ENCODE measurements around the gene TLCD4. TPM values are rescaled to one million over a fixed set of nuclear protein-coding genes. Genes with fewer than 3 reads are reported as not detected.

Gene TLCD4
- total and polyA plus RNA-seq, 2 donors (not counting 1 experiment from before 2014, with no cell fraction given): 0.55 to 1.3 TPM

- H3K9me3 ChIP-seq (ENCODE audit: control extremely low read depth in 1 of 3, control insufficient read depth in 2 of 3, insufficient read depth in 1 of 3, low read length in 2 of 3): no peaks in the 10 kb centered on the region
- H3K27me3 ChIP-seq (replicated peaks in 1 of 4; ENCODE audit: control extremely low read depth in 1 of 4, control insufficient read depth in 3 of 4, insufficient read depth in 4 of 4, low read length in 3 of 4): peaks cover 0 to 18% (median 9%) of the 10 kb centered on the region in 4 experiments
- no peak overlapping the region for H3K27ac Mint-ChIP-seq
- no CpG with 5 or more reads among the region's 2 CpGs for WGBS (ENCODE audit: insufficient coverage)
- H3K9me3 Mint-ChIP-seq (ENCODE audit: insufficient read depth): no peaks in the 10 kb centered on the region
- intact Hi-C loops (cut with micrococcal nuclease): no loop called here
- no peaks in the 10 kb centered on the region for H3K4me1 Mint-ChIP-seq
- H3K9ac ChIP-seq (ENCODE audit: low read length): no peak overlapping the region
- no peak overlapping the region for H2AFZ ChIP-seq (ENCODE audit: insufficient read depth, low read depth, low read length, poor library complexity, severe bottlenecking)
- no peaks in the 10 kb centered on the region for H4K20me1 ChIP-seq (ENCODE audit: control insufficient read depth, insufficient read depth, low read length, poor library complexity, severe bottlenecking)
- H3K4me1 ChIP-seq (ENCODE audit: control insufficient read depth in 2 of 2, insufficient read depth in 2 of 2, low read length in 2 of 2): no peaks in the 10 kb centered on the region
- H3K36me3 ChIP-seq (replicated peaks in 1 of 2; ENCODE audit: control extremely low read depth in 1 of 2, control insufficient read depth in 1 of 2, extremely low read depth in 1 of 2, insufficient read depth in 2 of 2, low read length in 1 of 2): no peaks in the 10 kb centered on the region
- DNase-seq (no peak), ATAC-seq (ENCODE audit: low read depth) (no peak)
- H3K27me3 Mint-ChIP-seq: peaks cover 34% of the 10 kb centered on the region
- H3K4me2 ChIP-seq (replicated peaks; ENCODE audit: low read depth, low read length, poor library complexity, severe bottlenecking): no peak overlapping the region
- no peak overlapping the region for H3K27ac ChIP-seq (ENCODE audit: low read length in 2 of 2)
- CTCF ChIA-PET: interaction anchor here (0.9 kb wide), 1 partner anchor 8 kb away, joined by 3 read pairs; no protein-coding TSS in a partner anchor
- TF ChIP-seq EZH2 (IDR thresholded peaks at IDR 0.05; ENCODE audit: borderline replicate concordance, insufficient read depth, low read depth, low read length, poor library complexity, severe bottlenecking): no peak
- no peak for TF ChIP-seq CTCF (IDR thresholded peaks at IDR 0.05)
- no peak overlapping the region for H3K4me3 Mint-ChIP-seq
- H3K4me3 ChIP-seq (ENCODE audit: control extremely low read depth in 1 of 5, extremely low read depth in 1 of 5, insufficient read depth in 1 of 5, low read depth in 2 of 5, low read length in 4 of 5): no peak overlapping the region
- H3K79me2 ChIP-seq (ENCODE audit: control insufficient read depth, insufficient read depth, low read length): no peaks in the 10 kb centered on the region
- POLR2A ChIA-PET: no interaction called here
Observed at GRCh38 chr1:95124342-95124741, 7.2 kb downstream of the TLCD4 start.

- POLR2A ChIA-PET: interaction anchor here (0.7 kb wide), 1 partner anchor 386 kb away, joined by 3 read pairs; no protein-coding TSS in a partner anchor
- Mint-ChIP-seq H3K27me3 (peaks cover 20% of the 10 kb centered on the region), H3K9me3 (ENCODE audit: insufficient read depth) (no peaks in the 10 kb centered on the region), H3K4me1 (no peaks in the 10 kb centered on the region), H3K4me3 (no peak overlapping the region), H3K27ac (no peak overlapping the region)
- H3K27me3 ChIP-seq (replicated peaks in 1 of 4; ENCODE audit: control extremely low read depth in 1 of 4, control insufficient read depth in 3 of 4, insufficient read depth in 4 of 4, low read length in 3 of 4): peaks cover 0 to 3% (median 2%) of the 10 kb centered on the region in 4 experiments
- no peaks in the 10 kb centered on the region for H3K4me1 ChIP-seq (ENCODE audit: control insufficient read depth in 2 of 2, insufficient read depth in 2 of 2, low read length in 2 of 2)
- intact Hi-C loops (cut with micrococcal nuclease): no loop called here
- no CpG with 5 or more reads among the region's 3 CpGs for WGBS (ENCODE audit: insufficient coverage)
- DNase-seq: no peak
- no peak overlapping the region for H3K4me2 ChIP-seq (replicated peaks; ENCODE audit: low read depth, low read length, poor library complexity, severe bottlenecking)
- no peaks in the 10 kb centered on the region for H3K79me2 ChIP-seq (ENCODE audit: control insufficient read depth, insufficient read depth, low read length)
- no peak overlapping the region for H2AFZ ChIP-seq (ENCODE audit: insufficient read depth, low read depth, low read length, poor library complexity, severe bottlenecking)
- H4K20me1 ChIP-seq (ENCODE audit: control insufficient read depth, insufficient read depth, low read length, poor library complexity, severe bottlenecking): no peaks in the 10 kb centered on the region
- no peak overlapping the region for H3K9ac ChIP-seq (ENCODE audit: low read length)
- TF ChIP-seq CTCF (IDR thresholded peaks at IDR 0.05) (no peak), EZH2 (IDR thresholded peaks at IDR 0.05; ENCODE audit: borderline replicate concordance, insufficient read depth, low read depth, low read length, poor library complexity, severe bottlenecking) (no peak)
- H3K36me3 ChIP-seq (replicated peaks in 1 of 2; ENCODE audit: control extremely low read depth in 1 of 2, control insufficient read depth in 1 of 2, extremely low read depth in 1 of 2, insufficient read depth in 2 of 2, low read length in 1 of 2): no peaks in the 10 kb centered on the region
- ATAC-seq (ENCODE audit: low read depth): no peak
- no peaks in the 10 kb centered on the region for H3K9me3 ChIP-seq (ENCODE audit: control extremely low read depth in 1 of 3, control insufficient read depth in 2 of 3, insufficient read depth in 1 of 3, low read length in 2 of 3)
- H3K27ac ChIP-seq (ENCODE audit: low read length in 2 of 2): no peak overlapping the region
- H3K4me3 ChIP-seq (ENCODE audit: control extremely low read depth in 1 of 5, extremely low read depth in 1 of 5, insufficient read depth in 1 of 5, low read depth in 2 of 5, low read length in 4 of 5): no peak overlapping the region
- CTCF ChIA-PET: interaction anchor here (1.7 kb wide), 1 partner anchor 107 kb away, joined by 5 read pairs; the partner anchor contains the start of gene RWDD3
Observed at GRCh38 chr1:95126366-95126765, 9.2 kb downstream of the TLCD4 start.
